ENCODE measurements around the gene SETDB1. TPM values are rescaled to one million over a fixed set of nuclear protein-coding genes. Genes with fewer than 3 reads are reported as not detected.

The SETDB1 gene
- polyA plus RNA-seq, 1 of the 3 experiments (the other 2 are of a cell fraction), result 29.9 TPM

- H3K9ac ChIP-seq, result no peak overlapping the region
- POLR2A ChIA-PET, result no interaction called here
- H3K27me3 ChIP-seq (ENCODE audit: insufficient read depth), result no peaks in the 10 kb centered on the region
- H3K4me1 ChIP-seq (ENCODE audit: control insufficient read depth in 1 of 2, insufficient read depth in 2 of 2, low read depth in 1 of 2, low read length in 1 of 2), result peaks cover 0 to 22% of the 10 kb centered on the region in 2 experiments; a peak in 2 of 4 replicates
- no peak for DNase-seq
- H3K4me2 ChIP-seq, result no peak overlapping the region
- no peak overlapping the region for H3K4me3 ChIP-seq (ENCODE audit: low read depth in 2 of 2, low read length in 1 of 2)
- H4K20me1 ChIP-seq (ENCODE audit: insufficient read depth), result no peaks in the 10 kb centered on the region
- CTCF ChIA-PET, result interaction anchor here (5.3 to 15.9 kb wide), 2 partner anchors 7 to 22 kb away, joined by 79 to 371 read pairs; partner anchors contain the start of genes ANXA9 and CERS2
- 65% methylated on average over 2 of the region's 2 CpGs for WGBS (ENCODE audit: low lambda C conversion rate)
- H3K9me3 ChIP-seq, result no peaks in the 10 kb centered on the region
- no peaks in the 10 kb centered on the region for H3K9me2 ChIP-seq
- no peak overlapping the region for H3K27ac ChIP-seq (ENCODE audit: low read depth in 2 of 2, low read length in 1 of 2)
- no peak overlapping the region for H2AFZ ChIP-seq (ENCODE audit: low read depth)
- H3F3A ChIP-seq (replicated peaks; ENCODE audit: insufficient read depth), result peaks cover 12% of the 10 kb centered on the region
- peaks cover 0 to 11% of the 10 kb centered on the region in 2 experiments for H3K36me3 ChIP-seq (replicated peaks in 1 of 2; ENCODE audit: control insufficient read depth in 1 of 2, insufficient read depth in 2 of 2, low read length in 1 of 2)
- TF ChIP-seq RAD21 (IDR thresholded peaks at IDR 0.05; ENCODE audit: low read length) (no peak), CTCF (IDR thresholded peaks at IDR 0.05) (no peak), CHD2 (IDR thresholded peaks at IDR 0.05; ENCODE audit: low read length, partially characterized antibody) (no peak), USF1 (IDR thresholded peaks at IDR 0.05; ENCODE audit: borderline replicate concordance, low read depth) (no peak), YY1 (IDR thresholded peaks at IDR 0.05; ENCODE audit: low read depth) (no peak), TAF1 (IDR thresholded peaks at IDR 0.05; ENCODE audit: borderline replicate concordance, low read depth, low read length) (no peak), JUND (IDR thresholded peaks at IDR 0.05) (no peak), SIN3A (IDR thresholded peaks at IDR 0.05; ENCODE audit: borderline replicate concordance, low read depth, low read length) (no peak), RCOR1 (IDR thresholded peaks at IDR 0.05; ENCODE audit: low read length) (no peak), RFX5 (IDR thresholded peaks at IDR 0.05; ENCODE audit: low read length) (no peak)
- 0 out of 2 replicates have a peak, but pooled peaks cover 9% of the 10 kb centered on the region for H3K79me2 ChIP-seq (ENCODE audit: insufficient read depth)
Measured at GRCh38 chr1:151002611-151003010, 76.4 kb downstream of the SETDB1 start.

GRCh38 chr1:151003180-151003579 lies 77.0 kb downstream of the SETDB1 start:
- Histone ChIP-seq H3K9me2 (no peaks in the 10 kb centered on the region), H3K36me3 (replicated peaks in 1 of 2; ENCODE audit: control insufficient read depth in 1 of 2, insufficient read depth in 2 of 2, low read length in 1 of 2) (peaks cover 0 to 11% of the 10 kb centered on the region in 2 experiments), H3K9me3 (no peaks in the 10 kb centered on the region), H3K4me3 (ENCODE audit: low read depth in 2 of 2, low read length in 1 of 2) (no peak overlapping the region), H3K9ac (no peak overlapping the region), H3K27me3 (ENCODE audit: insufficient read depth) (no peaks in the 10 kb centered on the region), H3K27ac (ENCODE audit: low read depth in 2 of 2, low read length in 1 of 2) (no peak overlapping the region), H2AFZ (ENCODE audit: low read depth) (no peak overlapping the region), H3K4me2 (no peak overlapping the region), H3K79me2 (ENCODE audit: insufficient read depth) (0 out of 2 replicates have a peak, but pooled peaks cover 9% of the 10 kb centered on the region), H3F3A (replicated peaks; ENCODE audit: insufficient read depth) (peaks cover 15% of the 10 kb centered on the region), H4K20me1 (ENCODE audit: insufficient read depth) (no peaks in the 10 kb centered on the region), H3K4me1 (ENCODE audit: control insufficient read depth in 1 of 2, insufficient read depth in 2 of 2, low read depth in 1 of 2, low read length in 1 of 2) (peaks cover 0 to 26% of the 10 kb centered on the region in 2 experiments; a peak in 2 of 4 replicates)
- ChIA-PET POLR2A (no interaction called here), CTCF (interaction anchor here (5.3 to 15.9 kb wide), 2 partner anchors 8 to 23 kb away, joined by 79 to 371 read pairs; partner anchors contain the start of genes ANXA9 and CERS2)
- TF ChIP-seq TCF12 (IDR thresholded peaks at IDR 0.05) (no peak), FOXM1 (IDR thresholded peaks at IDR 0.05; ENCODE audit: low read depth) (no peak), EZH2phosphoT487 (IDR thresholded peaks at IDR 0.05; ENCODE audit: borderline replicate concordance, low read depth) (no peak), TAF1 (IDR thresholded peaks at IDR 0.05; ENCODE audit: borderline replicate concordance, low read depth, low read length) (no peak), CTCF (IDR thresholded peaks at IDR 0.05) (no peak), YY1 (IDR thresholded peaks at IDR 0.05; ENCODE audit: low read depth) (no peak), POLR2AphosphoS5 (IDR thresholded peaks at IDR 0.05; ENCODE audit: low read depth, low read length) (no peak), MEF2A (IDR thresholded peaks at IDR 0.05; ENCODE audit: borderline replicate concordance, low read depth) (no peak), ELF1 (IDR thresholded peaks at IDR 0.05) (no peak)
- TF ChIP-seq, protein P1, sequence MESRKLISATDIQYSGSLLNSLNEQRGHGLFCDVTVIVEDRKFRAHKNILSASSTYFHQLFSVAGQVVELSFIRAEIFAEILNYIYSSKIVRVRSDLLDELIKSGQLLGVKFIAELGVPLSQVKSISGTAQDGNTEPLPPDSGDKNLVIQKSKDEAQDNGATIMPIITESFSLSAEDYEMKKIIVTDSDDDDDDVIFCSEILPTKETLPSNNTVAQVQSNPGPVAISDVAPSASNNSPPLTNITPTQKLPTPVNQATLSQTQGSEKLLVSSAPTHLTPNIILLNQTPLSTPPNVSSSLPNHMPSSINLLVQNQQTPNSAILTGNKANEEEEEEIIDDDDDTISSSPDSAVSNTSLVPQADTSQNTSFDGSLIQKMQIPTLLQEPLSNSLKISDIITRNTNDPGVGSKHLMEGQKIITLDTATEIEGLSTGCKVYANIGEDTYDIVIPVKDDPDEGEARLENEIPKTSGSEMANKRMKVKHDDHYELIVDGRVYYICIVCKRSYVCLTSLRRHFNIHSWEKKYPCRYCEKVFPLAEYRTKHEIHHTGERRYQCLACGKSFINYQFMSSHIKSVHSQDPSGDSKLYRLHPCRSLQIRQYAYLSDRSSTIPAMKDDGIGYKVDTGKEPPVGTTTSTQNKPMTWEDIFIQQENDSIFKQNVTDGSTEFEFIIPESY (IDR thresholded peaks at IDR 0.05; ENCODE audit: borderline replicate concordance, low read depth), result no peak
- TF ChIP-seq, protein P2, sequence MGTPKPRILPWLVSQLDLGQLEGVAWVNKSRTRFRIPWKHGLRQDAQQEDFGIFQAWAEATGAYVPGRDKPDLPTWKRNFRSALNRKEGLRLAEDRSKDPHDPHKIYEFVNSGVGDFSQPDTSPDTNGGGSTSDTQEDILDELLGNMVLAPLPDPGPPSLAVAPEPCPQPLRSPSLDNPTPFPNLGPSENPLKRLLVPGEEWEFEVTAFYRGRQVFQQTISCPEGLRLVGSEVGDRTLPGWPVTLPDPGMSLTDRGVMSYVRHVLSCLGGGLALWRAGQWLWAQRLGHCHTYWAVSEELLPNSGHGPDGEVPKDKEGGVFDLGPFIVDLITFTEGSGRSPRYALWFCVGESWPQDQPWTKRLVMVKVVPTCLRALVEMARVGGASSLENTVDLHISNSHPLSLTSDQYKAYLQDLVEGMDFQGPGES (IDR thresholded peaks at IDR 0.05; ENCODE audit: low read depth, low read length), result no peak
- DNase-seq, result no peak
